Body of pancreas (tissue), 4 donors: ENCODE data around the gene ORAI3.

Experiments
- POLR2A ChIP-seq, 3 donors: fragments of 450-650 bp; IDR thresholded peaks; one replicate each; pipeline ENCODE4 v1.6.1; 2016; ENCODE audit warnings: antibody characterized with exemption in 3 of 3, mild to moderate bottlenecking in 2 of 3
- TF ChIP-seq, protein P1 (sequence below), 7 experiments: fragments of 450-650 bp in 4 of 7; fragments of 200-600 bp in 3 of 7; sonication (generic) in 3 of 7; IDR thresholded peaks; one replicate each; pipeline ENCODE4 v1.5.1; 2016 to 2019; ENCODE audit warnings: antibody characterized with exemption in 7 of 7

DNA sequence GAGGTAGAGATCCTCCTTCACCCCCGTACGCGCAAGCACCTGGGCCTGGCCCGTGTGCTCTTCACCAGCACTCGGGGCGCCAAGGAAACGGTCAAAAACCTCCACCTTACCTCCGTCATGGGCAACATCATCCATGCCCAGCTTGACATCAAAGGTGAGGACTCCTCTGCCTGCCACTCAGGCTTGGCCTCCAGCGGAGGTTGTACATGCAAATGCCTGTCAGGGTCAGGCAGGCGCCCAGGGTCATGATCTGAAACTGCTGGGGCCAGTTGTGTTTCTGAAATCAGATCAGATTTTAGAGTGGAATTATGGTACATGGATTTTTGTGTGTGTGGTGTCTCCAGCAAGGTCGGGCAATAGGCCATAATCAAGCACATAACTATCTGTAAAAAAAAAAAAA lies 12.5 kb downstream of the ORAI3 start:
- TF ChIP-seq, protein P1, sequence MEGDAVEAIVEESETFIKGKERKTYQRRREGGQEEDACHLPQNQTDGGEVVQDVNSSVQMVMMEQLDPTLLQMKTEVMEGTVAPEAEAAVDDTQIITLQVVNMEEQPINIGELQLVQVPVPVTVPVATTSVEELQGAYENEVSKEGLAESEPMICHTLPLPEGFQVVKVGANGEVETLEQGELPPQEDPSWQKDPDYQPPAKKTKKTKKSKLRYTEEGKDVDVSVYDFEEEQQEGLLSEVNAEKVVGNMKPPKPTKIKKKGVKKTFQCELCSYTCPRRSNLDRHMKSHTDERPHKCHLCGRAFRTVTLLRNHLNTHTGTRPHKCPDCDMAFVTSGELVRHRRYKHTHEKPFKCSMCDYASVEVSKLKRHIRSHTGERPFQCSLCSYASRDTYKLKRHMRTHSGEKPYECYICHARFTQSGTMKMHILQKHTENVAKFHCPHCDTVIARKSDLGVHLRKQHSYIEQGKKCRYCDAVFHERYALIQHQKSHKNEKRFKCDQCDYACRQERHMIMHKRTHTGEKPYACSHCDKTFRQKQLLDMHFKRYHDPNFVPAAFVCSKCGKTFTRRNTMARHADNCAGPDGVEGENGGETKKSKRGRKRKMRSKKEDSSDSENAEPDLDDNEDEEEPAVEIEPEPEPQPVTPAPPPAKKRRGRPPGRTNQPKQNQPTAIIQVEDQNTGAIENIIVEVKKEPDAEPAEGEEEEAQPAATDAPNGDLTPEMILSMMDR (IDR thresholded peaks at IDR 0.05) = no peak
- no peak for TF ChIP-seq POLR2A (IDR thresholded peaks at IDR 0.05)
